Naive thymus-derived CD8-positive, alpha-beta T cell (primary cell): ENCODE results near the gene PPM1A. TPM values are rescaled to one million over a fixed set of nuclear protein-coding genes. Genes with fewer than 3 reads are reported as not detected.

Experiments used
- ATAC-seq, 2 donors: fragments of 150-1000 bp; cut with Tn5 transposase in 1 of 2; sonication (Bioruptor Pico), chemical (Tn5 transposase) in 1 of 2; 1 replicate in 1 of 2; 2 replicates in 1 of 2; pipeline ENCODE4 v1.10.0; 2021; ENCODE audit warnings: mild to moderate bottlenecking in 2 of 2, moderate library complexity in 2 of 2
- POLR2A ChIA-PET: fragments of 350-600 bp; sonication (Branson Sonifier 250); formaldehyde crosslinking; loops from one replicate; lab custom pipeline; 2021; ENCODE audit warnings: antibody characterized with exemption; lab: Charles Lee
- DNase-seq, 10 donors: peaks; one replicate each; pipeline versions ENCODE4 v3.0.0 to v3.0.0-alpha.2; 2020 to 2022
- H3K27ac Mint-ChIP-seq, 10 donors: one replicate each; pipeline ENCODE4 v1.8.0; 2020 to 2022; ENCODE audit warnings: mild to moderate bottlenecking in 10 of 10, mixed read lengths in 10 of 10, moderate library complexity in 4 of 10, inconsistent platforms in 1 of 10
- H3K27me3 Mint-ChIP-seq, 5 donors: one replicate each; pipeline ENCODE4 v1.8.0; 2021 to 2022; ENCODE audit warnings: mixed read lengths in 5 of 5
- H3K36me3 Mint-ChIP-seq, 3 donors: one replicate each; pipeline ENCODE4 v1.8.0; 2020 to 2022; ENCODE audit warnings: mixed read lengths in 3 of 3, mild to moderate bottlenecking in 2 of 3, inconsistent platforms in 1 of 3
- H3K4me1 Mint-ChIP-seq, 4 donors: one replicate each; pipeline ENCODE4 v1.8.0; 2021 to 2022; ENCODE audit warnings: mixed read lengths in 4 of 4
- H3K4me3 Mint-ChIP-seq, 10 donors: one replicate each; pipeline ENCODE4 v1.8.0; 2020 to 2022; ENCODE audit warnings: mild to moderate bottlenecking in 10 of 10, mixed read lengths in 10 of 10, moderate library complexity in 6 of 10, inconsistent platforms in 1 of 10
- H3K9me3 Mint-ChIP-seq, 9 donors: one replicate each; pipeline ENCODE4 v1.8.0; 2020 to 2022; ENCODE audit warnings: mixed read lengths in 9 of 9, mild to moderate bottlenecking in 3 of 9, inconsistent platforms in 1 of 9, moderate library complexity in 1 of 9
- polyA plus RNA-seq, 3 donors: library from polyadenylated mRNA; unstranded; fragments of 300-500 nt; fragmentation: Illumina TruSeq; gene quantifications; one replicate each; pipeline ENCODE4 v1.2.3, GENCODE V29; 2021
- total RNA-seq, 8 experiments: library from RNA in 2 of 8; stranded (reverse) in 2 of 8; gene quantifications; one replicate each; pipeline ENCODE4 v1.2.3 and lab custom pipeline; 2021 to 2026

Gene PPM1A
- total and polyA plus RNA-seq, 5 experiments from 2014 or later, result 15.0 to 48.3 (median 18.0) TPM

GRCh38 chr14:60275932-60276331, 26.9 kb downstream of the PPM1A start:
- POLR2A ChIA-PET, result no interaction called here
- ATAC-seq, result no peak
- Mint-ChIP-seq H3K4me1 (peaks cover 37 to 72% (median 66%) of the 10 kb centered on the region in 4 donors), H3K27ac (no peak overlapping the region), H3K27me3 (no peaks in the 10 kb centered on the region), H3K36me3 (peaks cover 0 to 22% (median 11%) of the 10 kb centered on the region in 3 donors), H3K4me3 (peak overlapping the region in 1 of 10 donors; percentile 13), H3K9me3 (no peaks in the 10 kb centered on the region)
- DNase-seq, result no peak

- no peaks in the 10 kb centered on the region for H3K9me3 Mint-ChIP-seq
- peaks cover 34 to 68% (median 64%) of the 10 kb centered on the region in 4 donors for H3K4me1 Mint-ChIP-seq
- H3K36me3 Mint-ChIP-seq, result peaks cover 0 to 19% (median 8%) of the 10 kb centered on the region in 3 donors
- peak overlapping the region in 1 of 10 donors; percentile 13 for H3K4me3 Mint-ChIP-seq
- POLR2A ChIA-PET, result no interaction called here
- DNase-seq (no peak), ATAC-seq (no peak)
- H3K27ac Mint-ChIP-seq, result no peak overlapping the region
- H3K27me3 Mint-ChIP-seq, result no peaks in the 10 kb centered on the region
These were observed 27.3 kb downstream of the PPM1A start for GRCh38 chr14:60276347-60276746.

- H3K4me3 Mint-ChIP-seq, result no peak overlapping the region
- H3K9me3 Mint-ChIP-seq, result no peaks in the 10 kb centered on the region
- POLR2A ChIA-PET, result no interaction called here
- H3K27me3 Mint-ChIP-seq, result no peaks in the 10 kb centered on the region
- peaks cover 32 to 61% (median 58%) of the 10 kb centered on the region in 4 donors for H3K4me1 Mint-ChIP-seq
- ATAC-seq (no peak), DNase-seq (no peak)
- H3K27ac Mint-ChIP-seq, result peak overlapping the region in 2 of 10 donors; percentile 24 to 57
- H3K36me3 Mint-ChIP-seq, result peaks cover 6 to 27% (median 15%) of the 10 kb centered on the region in 3 donors
These were observed 28.7 kb downstream of the PPM1A start for GRCh38 chr14:60277605-60278190.

GRCh38 chr14:60278350-60278749, 29.3 kb downstream of the PPM1A start:
- no peaks in the 10 kb centered on the region for H3K9me3 Mint-ChIP-seq
- ATAC-seq (no peak), DNase-seq (no peak)
- H3K27me3 Mint-ChIP-seq, result no peaks in the 10 kb centered on the region
- peak overlapping the region in 1 of 10 donors; percentile 4 for H3K27ac Mint-ChIP-seq
- H3K36me3 Mint-ChIP-seq, result peaks cover 10 to 34% (median 21%) of the 10 kb centered on the region in 3 donors
- peaks cover 32 to 58% (median 52%) of the 10 kb centered on the region in 4 donors for H3K4me1 Mint-ChIP-seq
- no peak overlapping the region for H3K4me3 Mint-ChIP-seq
- POLR2A ChIA-PET, result no interaction called here

GRCh38 chr14:60287452-60287851, 38.4 kb downstream of the PPM1A start:
- Mint-ChIP-seq H3K9me3 (no peaks in the 10 kb centered on the region), H3K27ac (no peak overlapping the region), H3K4me3 (no peak overlapping the region), H3K27me3 (no peaks in the 10 kb centered on the region), H3K36me3 (peaks cover 11 to 62% (median 32%) of the 10 kb centered on the region in 3 donors), H3K4me1 (peaks cover 0 to 6% (median 3%) of the 10 kb centered on the region in 4 donors)
- POLR2A ChIA-PET, result interaction anchor here (1.3 kb wide), 1 partner anchor 38 kb away, joined by 3 read pairs; the partner anchor contains the start of gene PPM1A
- no peak for DNase-seq
- ATAC-seq, result no peak

- DNase-seq (no peak), ATAC-seq (no peak)
- Mint-ChIP-seq H3K9me3 (no peaks in the 10 kb centered on the region), H3K4me3 (no peak overlapping the region), H3K4me1 (no peaks in the 10 kb centered on the region), H3K27me3 (no peaks in the 10 kb centered on the region), H3K27ac (no peak overlapping the region), H3K36me3 (peaks cover 5 to 62% (median 31%) of the 10 kb centered on the region in 3 donors)
- POLR2A ChIA-PET, result no interaction called here
These were observed 39.3 kb downstream of the PPM1A start for GRCh38 chr14:60288279-60288678.

GRCh38 chr14:60294411-60295069, 45.5 kb downstream of the PPM1A start:
- Mint-ChIP-seq H3K27me3 (no peaks in the 10 kb centered on the region), H3K4me3 (no peak overlapping the region), H3K36me3 (peaks cover 5 to 46% (median 15%) of the 10 kb centered on the region in 3 donors), H3K4me1 (no peaks in the 10 kb centered on the region), H3K27ac (no peak overlapping the region), H3K9me3 (no peaks in the 10 kb centered on the region)
- POLR2A ChIA-PET, result no interaction called here
- ATAC-seq, result no peak
- DNase-seq, result no peak

- no peaks in the 10 kb centered on the region for H3K27me3 Mint-ChIP-seq
- POLR2A ChIA-PET, result no interaction called here
- no peak overlapping the region for H3K4me3 Mint-ChIP-seq
- no peak for ATAC-seq
- H3K4me1 Mint-ChIP-seq, result peaks cover 0 to 2% (median under 1%) of the 10 kb centered on the region in 4 donors
- peaks cover 0 to 12% (median 0%) of the 10 kb centered on the region in 3 donors for H3K36me3 Mint-ChIP-seq
- no peak for DNase-seq
- H3K9me3 Mint-ChIP-seq, result no peaks in the 10 kb centered on the region
- H3K27ac Mint-ChIP-seq, result peak overlapping the region in 1 of 10 donors; percentile 74
These were observed 51.0 kb downstream of the PPM1A start for GRCh38 chr14:60300019-60300418.

- POLR2A ChIA-PET, result no interaction called here
- no peak for DNase-seq
- H3K27me3 Mint-ChIP-seq, result no peaks in the 10 kb centered on the region
- H3K36me3 Mint-ChIP-seq, result peaks cover 0 to 8% (median 0%) of the 10 kb centered on the region in 3 donors
- no peak overlapping the region for H3K4me3 Mint-ChIP-seq
- peak overlapping the region in 1 of 10 donors; percentile 27 for H3K27ac Mint-ChIP-seq
- ATAC-seq, result no peak
- H3K9me3 Mint-ChIP-seq, result peaks cover 0 to 13% (median 2%) of the 10 kb centered on the region in 9 donors
- H3K4me1 Mint-ChIP-seq, result peaks cover 0 to 2% (median under 1%) of the 10 kb centered on the region in 4 donors
These were observed 52.7 kb downstream of the PPM1A start for GRCh38 chr14:60301685-60302084.

- no peak for DNase-seq
- Mint-ChIP-seq H3K4me3 (no peak overlapping the region), H3K36me3 (no peaks in the 10 kb centered on the region), H3K4me1 (peaks cover 0 to 2% (median under 1%) of the 10 kb centered on the region in 4 donors), H3K27ac (peak overlapping the region in 1 of 10 donors; percentile 8), H3K9me3 (peaks cover 0 to 17% (median 2%) of the 10 kb centered on the region in 9 donors), H3K27me3 (no peaks in the 10 kb centered on the region)
- POLR2A ChIA-PET, result interaction anchor here (0.6 kb wide), 1 partner anchor 51 kb away, joined by 3 read pairs; no protein-coding TSS in a partner anchor
- no peak for ATAC-seq
These were observed 53.6 kb downstream of the PPM1A start for GRCh38 chr14:60302663-60303062.

- POLR2A ChIA-PET, result no interaction called here
- H3K27ac Mint-ChIP-seq, result no peak overlapping the region
- no peaks in the 10 kb centered on the region for H3K27me3 Mint-ChIP-seq
- H3K4me1 Mint-ChIP-seq, result peaks cover 0 to 2% (median under 1%) of the 10 kb centered on the region in 4 donors
- ATAC-seq (no peak), DNase-seq (no peak)
- H3K4me3 Mint-ChIP-seq, result no peak overlapping the region
- H3K36me3 Mint-ChIP-seq, result peaks cover 0 to 4% (median 0%) of the 10 kb centered on the region in 3 donors
- H3K9me3 Mint-ChIP-seq, result peaks cover 0 to 17% (median 2%) of the 10 kb centered on the region in 9 donors
These were observed 54.7 kb downstream of the PPM1A start for GRCh38 chr14:60303745-60304144.

GRCh38 chr14:60304509-60304908, 55.5 kb downstream of the PPM1A start:
- Mint-ChIP-seq H3K4me1 (peaks cover 0 to 2% (median under 1%) of the 10 kb centered on the region in 4 donors), H3K9me3 (peaks cover 0 to 17% (median 2%) of the 10 kb centered on the region in 9 donors), H3K4me3 (no peak overlapping the region), H3K36me3 (peaks cover 0 to 4% (median 0%) of the 10 kb centered on the region in 3 donors), H3K27ac (no peak overlapping the region), H3K27me3 (no peaks in the 10 kb centered on the region)
- ATAC-seq, result no peak
- DNase-seq, result no peak
- POLR2A ChIA-PET, result no interaction called here
